Inflammatory macrophage (primary cell): ENCODE results near the gene NT5C1A.

Experiments
- DNase-seq, 2 donors: peaks; one replicate each; pipeline ENCODE4 v3.0.0-alpha.2; 2020 to 2022

NT5C1A gene

GRCh38 chr1:39635205-39635870 is 36.6 kb downstream of the NT5C1A start:
- DNase-seq, result no peak

GRCh38 chr1:39633422-39633821 is 38.5 kb downstream of the NT5C1A start:
- no peak for DNase-seq

DNA sequence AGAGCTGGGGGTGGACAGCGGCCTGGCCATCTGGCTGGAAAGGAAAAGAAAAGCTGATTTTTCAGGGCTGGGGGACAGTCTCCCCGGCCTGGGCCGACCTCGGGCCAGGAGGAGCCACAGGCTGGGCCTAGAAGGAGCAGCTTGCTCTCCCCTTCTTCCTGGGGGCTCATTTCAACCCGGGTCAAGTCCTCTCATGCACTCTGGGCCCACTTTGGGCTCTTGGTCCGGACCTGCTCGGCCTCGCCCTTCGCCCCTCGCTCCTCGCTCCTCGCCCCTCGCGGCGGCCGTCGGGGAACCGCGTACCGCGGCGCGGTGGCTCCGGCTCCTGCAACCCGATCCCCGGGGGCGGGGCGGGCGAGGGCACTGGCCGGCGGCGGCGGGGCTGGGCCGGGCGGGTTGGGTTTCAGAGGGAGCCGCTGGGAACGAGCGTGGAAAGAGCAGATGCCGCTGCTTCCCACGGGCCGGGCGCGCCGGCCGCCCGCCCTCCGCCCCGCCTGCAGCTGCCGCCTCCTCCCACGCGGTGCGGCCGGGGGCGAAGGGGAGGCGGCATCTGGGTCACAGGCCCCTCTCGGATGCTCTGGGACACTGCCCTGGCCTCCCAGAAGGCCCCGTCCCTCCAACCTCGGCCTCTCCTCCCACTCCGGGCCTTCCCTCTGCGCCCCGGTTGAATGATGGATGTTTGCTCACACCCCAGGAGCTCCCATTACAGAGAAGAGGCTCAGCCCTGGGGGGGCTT is 39.1 kb downstream of the NT5C1A start:
- DNase-seq, result no peak

- DNase-seq, result no peak
Measured at GRCh38 chr1:39632323-39632681, 39.6 kb downstream of the NT5C1A start.

GRCh38 chr1:39631361-39632322 is 40.3 kb downstream of the NT5C1A start:
- no peak for DNase-seq

GRCh38 chr1:39628807-39629350 is 43.0 kb downstream of the NT5C1A start:
- no peak for DNase-seq

DNA sequence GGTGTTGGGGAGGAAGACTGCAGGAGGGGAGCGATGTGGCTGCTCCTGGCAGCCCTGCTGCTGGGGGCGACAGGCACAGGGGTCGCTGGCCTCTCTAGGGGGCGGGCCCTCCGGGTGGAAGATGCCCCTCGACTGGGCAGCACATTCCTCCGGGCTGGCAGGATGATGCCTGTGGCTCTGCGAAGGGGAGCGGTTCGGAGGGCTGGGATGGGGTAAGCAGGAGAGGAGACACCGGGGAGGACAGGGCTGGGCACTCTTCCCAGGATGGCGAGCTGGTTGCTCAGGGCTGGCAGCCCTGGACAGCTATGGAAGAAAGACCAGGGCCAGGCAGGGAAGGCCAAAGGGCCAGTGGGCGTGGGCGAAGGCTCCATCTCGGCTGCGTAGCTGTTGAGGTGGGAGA is 45.3 kb downstream of the NT5C1A start:
- no peak for DNase-seq

DNA sequence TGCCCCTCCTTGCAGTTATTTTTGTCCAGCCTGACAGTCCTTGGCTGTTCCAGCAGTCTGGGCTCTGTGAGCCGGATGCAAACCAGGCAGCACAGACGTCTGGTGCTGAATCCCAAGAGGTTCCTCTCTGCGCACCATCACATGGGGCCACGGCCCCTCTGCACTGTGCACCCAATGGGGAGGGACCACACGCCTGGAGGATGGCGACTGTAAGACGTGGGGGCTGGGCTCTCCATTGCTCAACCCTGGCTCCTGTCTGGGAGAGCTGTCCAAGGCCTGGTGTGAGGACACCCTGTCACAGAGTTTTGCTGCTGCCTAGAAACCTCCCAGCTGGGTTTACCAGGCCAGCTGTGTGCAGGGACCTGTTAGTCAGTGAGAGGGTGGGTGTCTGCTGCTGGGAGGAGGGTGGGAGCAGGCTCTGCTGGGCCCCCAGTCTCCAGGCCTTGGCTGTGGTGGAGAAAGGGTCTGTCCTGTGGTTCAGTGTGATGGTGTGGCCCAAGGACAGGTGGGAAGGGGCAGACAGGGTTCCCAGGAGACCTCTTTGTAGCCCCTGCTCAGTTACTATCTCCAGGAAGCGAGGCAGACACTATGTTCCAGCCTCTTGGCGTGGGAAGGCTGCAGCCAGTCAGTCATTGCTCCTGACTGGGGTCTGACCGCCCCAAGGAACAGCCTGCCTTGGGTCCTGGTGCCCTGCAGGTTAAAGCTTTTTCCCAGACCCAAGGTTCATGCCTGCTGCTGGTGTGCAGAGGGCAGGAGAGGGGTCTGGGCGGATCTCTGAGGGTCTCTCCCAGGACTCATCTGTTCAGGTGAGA is 46.2 kb downstream of the NT5C1A start:
- no peak for DNase-seq

DNA sequence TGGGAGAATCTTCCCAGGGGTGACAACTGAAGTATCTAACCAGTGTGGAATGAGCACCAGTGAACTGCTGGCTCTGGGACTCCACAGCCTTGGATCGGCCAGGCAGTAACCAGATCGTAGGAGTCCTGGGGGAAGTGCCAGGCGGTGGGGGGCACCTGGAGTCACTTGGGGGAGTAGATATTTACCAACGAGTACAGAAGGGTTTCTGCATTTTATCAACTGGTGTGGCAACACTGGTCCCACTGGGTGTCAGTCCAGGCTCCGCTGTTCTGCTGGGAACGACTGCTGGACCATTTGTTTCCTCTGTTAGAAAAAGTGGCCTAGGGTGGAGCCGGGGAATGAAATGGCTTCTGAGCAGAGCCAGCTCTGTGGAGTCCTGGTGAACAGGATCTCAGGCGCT is 46.9 kb downstream of the NT5C1A start:
- no peak for DNase-seq

DNA sequence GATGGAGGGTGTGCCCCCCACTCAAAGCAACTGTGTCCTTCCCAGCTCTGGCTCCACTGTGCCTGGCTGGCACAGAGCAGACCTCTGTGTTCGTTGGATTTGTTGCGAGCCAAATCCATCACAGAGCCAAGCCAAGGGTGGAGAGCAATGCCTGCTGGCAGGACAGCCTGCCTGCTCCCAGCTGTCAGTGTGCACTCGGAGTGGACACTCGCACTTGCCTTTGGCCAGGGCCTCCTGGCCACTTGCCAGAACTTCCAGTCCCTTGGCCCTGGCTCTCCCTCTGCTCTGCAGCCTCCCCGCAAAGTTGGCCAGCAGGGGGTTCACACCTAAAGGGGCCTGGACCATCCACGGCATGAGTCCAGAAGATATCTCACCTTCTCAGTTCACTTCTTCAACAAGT is 48.9 kb downstream of the NT5C1A start:
- no peak for DNase-seq

- DNase-seq, result no peak
Measured at GRCh38 chr1:39622427-39622826, 49.5 kb downstream of the NT5C1A start.

GRCh38 chr1:39620659-39621165 is 51.2 kb downstream of the NT5C1A start:
- no peak for DNase-seq

GRCh38 chr1:39617488-39618049 is 54.3 kb downstream of the NT5C1A start:
- DNase-seq, result no peak

DNA sequence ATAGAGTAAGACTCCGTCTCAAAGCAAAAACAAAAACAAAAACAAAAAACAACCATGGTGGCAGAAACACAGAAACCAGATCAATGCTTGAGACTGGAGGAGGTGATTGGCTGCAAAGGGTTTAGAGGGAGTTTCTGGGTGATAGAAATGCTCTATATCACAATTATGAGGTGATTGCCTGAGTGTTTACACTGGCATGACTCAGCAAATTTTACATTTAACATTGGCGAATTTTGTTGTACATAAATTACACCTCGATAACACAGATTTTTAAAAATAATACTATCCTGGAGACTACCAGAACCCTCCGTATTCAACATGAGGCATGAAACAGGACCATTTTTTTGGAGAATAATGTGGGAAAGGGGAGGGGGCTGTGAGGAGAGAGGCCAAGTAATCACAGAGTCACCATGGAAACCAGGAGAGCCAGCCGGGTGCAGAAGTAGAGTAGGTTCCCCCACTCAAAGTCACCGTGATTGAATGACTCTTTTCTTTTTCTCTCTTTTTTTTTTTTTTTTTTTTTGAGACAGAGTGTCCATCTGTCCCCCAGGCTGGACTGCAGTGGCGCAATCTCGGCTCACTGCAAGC is 56.7 kb downstream of the NT5C1A start:
- no peak for DNase-seq

- no peak for DNase-seq
Measured at GRCh38 chr1:39614488-39614887, 57.4 kb downstream of the NT5C1A start.

DNA sequence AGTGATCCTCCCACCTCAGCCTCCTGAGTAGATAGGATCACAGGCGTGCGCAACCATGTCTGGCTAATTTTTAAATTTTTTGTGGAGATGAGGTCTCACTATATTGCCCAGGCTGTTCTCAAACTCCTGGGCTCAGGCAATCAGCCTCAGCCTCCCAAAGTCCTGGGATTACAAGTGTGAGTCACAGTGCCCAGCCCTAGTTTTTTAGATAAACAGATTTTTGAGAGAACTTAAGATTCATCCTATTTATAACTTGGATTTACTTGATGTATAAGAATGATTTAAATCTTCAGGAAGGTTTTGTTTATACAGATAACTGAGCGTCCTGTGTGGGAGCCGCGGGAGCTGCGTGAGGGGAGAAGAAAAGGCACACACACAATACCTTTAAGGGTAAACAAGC is 58.7 kb downstream of the NT5C1A start:
- DNase-seq, result no peak

- peak; percentile 33 to 34 for DNase-seq
Measured at GRCh38 chr1:39609618-39610331, 62.1 kb downstream of the NT5C1A start.
